ENCODE results near the gene CHAF1A.

Gene CHAF1A

GRCh38 chr19:4372165-4373012 lies 30.1 kb upstream of the CHAF1A start:
- Histone ChIP-seq H3K27ac (ENCODE audit: poor library complexity, severe bottlenecking) (peak overlapping the region; percentile 90), H3K4me1 (ENCODE audit: insufficient read depth, poor library complexity, severe bottlenecking) (peaks cover 51% of the 10 kb centered on the region)

GRCh38 chr19:4373013-4373367 lies 29.4 kb upstream of the CHAF1A start:
- Histone ChIP-seq H3K36me3 (ENCODE audit: low read depth) (peaks cover 1% of the 10 kb centered on the region), H3K27ac (ENCODE audit: poor library complexity, severe bottlenecking) (peak overlapping the region; percentile 90), H3K9me3 (ENCODE audit: severe bottlenecking) (no peaks in the 10 kb centered on the region), H3K4me1 (ENCODE audit: insufficient read depth, poor library complexity, severe bottlenecking) (peaks cover 56% of the 10 kb centered on the region), H3K4me3 (ENCODE audit: severe bottlenecking) (no peak overlapping the region), H3K27me3 (ENCODE audit: insufficient read depth, poor library complexity, severe bottlenecking) (no peaks in the 10 kb centered on the region)
- no peak for TF ChIP-seq CTCF (IDR thresholded peaks at IDR 0.05; ENCODE audit: poor library complexity, severe bottlenecking)
- no peak for ATAC-seq (ENCODE audit: low read depth)
- DNase-seq (ENCODE audit: low spot score), result no peak

More at GRCh38 chr19:4372165-4373012, 30.1 kb upstream of the CHAF1A start:
- no peak overlapping the region for H3K4me3 ChIP-seq (ENCODE audit: severe bottlenecking)
- H3K36me3 ChIP-seq (ENCODE audit: low read depth), result peaks cover 6% of the 10 kb centered on the region; the same call in 1 of the 2 replicates
- no peak for ATAC-seq (ENCODE audit: low read depth)
- TF ChIP-seq CTCF (IDR thresholded peaks at IDR 0.05; ENCODE audit: poor library complexity, severe bottlenecking), result no peak
- H3K27me3 ChIP-seq (ENCODE audit: insufficient read depth, poor library complexity, severe bottlenecking), result no peaks in the 10 kb centered on the region
- DNase-seq (ENCODE audit: low spot score), result peak; percentile 46
- H3K9me3 ChIP-seq (ENCODE audit: severe bottlenecking), result no peaks in the 10 kb centered on the region

- ATAC-seq (ENCODE audit: low read depth), result no peak
- H3K4me1 ChIP-seq (ENCODE audit: insufficient read depth, poor library complexity, severe bottlenecking), result peaks cover 53% of the 10 kb centered on the region
- H3K36me3 ChIP-seq (ENCODE audit: low read depth), result no peaks in the 10 kb centered on the region; the same call in 1 of the 2 replicates
- H3K27me3 ChIP-seq (ENCODE audit: insufficient read depth, poor library complexity, severe bottlenecking), result no peaks in the 10 kb centered on the region
- no peak for DNase-seq (ENCODE audit: low spot score)
- H3K9me3 ChIP-seq (ENCODE audit: severe bottlenecking), result no peaks in the 10 kb centered on the region
- no peak overlapping the region for H3K4me3 ChIP-seq (ENCODE audit: severe bottlenecking)
- no peak for TF ChIP-seq CTCF (IDR thresholded peaks at IDR 0.05; ENCODE audit: poor library complexity, severe bottlenecking)
- peak overlapping the region; percentile 90 for H3K27ac ChIP-seq (ENCODE audit: poor library complexity, severe bottlenecking)
Measured at GRCh38 chr19:4373601-4374497, 28.6 kb upstream of the CHAF1A start.

GRCh38 chr19:4374498-4375163 lies 27.8 kb upstream of the CHAF1A start:
- no peak for TF ChIP-seq CTCF (IDR thresholded peaks at IDR 0.05; ENCODE audit: poor library complexity, severe bottlenecking)
- Histone ChIP-seq H3K9me3 (ENCODE audit: severe bottlenecking) (no peaks in the 10 kb centered on the region), H3K4me3 (ENCODE audit: severe bottlenecking) (no peak overlapping the region), H3K36me3 (ENCODE audit: low read depth) (no peaks in the 10 kb centered on the region; the same call in 1 of the 2 replicates), H3K27ac (ENCODE audit: poor library complexity, severe bottlenecking) (peak overlapping the region; percentile 90), H3K27me3 (ENCODE audit: insufficient read depth, poor library complexity, severe bottlenecking) (no peaks in the 10 kb centered on the region), H3K4me1 (ENCODE audit: insufficient read depth, poor library complexity, severe bottlenecking) (peaks cover 55% of the 10 kb centered on the region)
- DNase-seq (ENCODE audit: low spot score) (peak; percentile 77), ATAC-seq (ENCODE audit: low read depth) (peak; percentile 50)
